Tibial nerve (tissue), 4 donors: Measurements from ENCODE around the gene BRAT1. TPM values are rescaled to one million over a fixed set of nuclear protein-coding genes. Genes with fewer than 3 reads are reported as not detected.

ENCODE experiments used
- DNase-seq, 2 donors: peaks; one replicate each; pipeline ENCODE4 v3.0.0-alpha.2; 2019; ENCODE audit warnings: low spot score in 2 of 2
- H3K27ac ChIP-seq, 4 donors: fragments of 200-600 bp; sonication (generic) in 3 of 4; one replicate each; pipeline ENCODE4 v1.5.1; 2017 to 2019; ENCODE audit warnings: mild to moderate bottlenecking in 1 of 4
- H3K27me3 ChIP-seq, 2 donors: fragments of 200-600 bp; sonication (generic) in 1 of 2; one replicate each; pipeline versions ENCODE4 v1.5.1 to v1.6.0; 2017 to 2019
- H3K36me3 ChIP-seq, 3 donors: fragments of 200-600 bp; sonication (generic); one replicate each; pipeline ENCODE4 v1.5.1; 2018 to 2019
- H3K4me1 ChIP-seq, 4 donors: fragments of 200-600 bp; sonication (generic) in 3 of 4; one replicate each; pipeline ENCODE4 v1.5.1; 2017 to 2019
- H3K4me3 ChIP-seq, 4 donors: fragments of 200-600 bp; sonication (generic) in 3 of 4; one replicate each; pipeline ENCODE4 v1.5.1; 2017 to 2019; ENCODE audit warnings: mild to moderate bottlenecking in 1 of 4, moderate library complexity in 1 of 4
- H3K9me3 ChIP-seq, 4 donors: fragments of 200-600 bp; sonication (generic) in 3 of 4; one replicate each; pipeline ENCODE4 v1.5.1; 2017 to 2019
- EP300 ChIP-seq, 2 donors: sonication (generic); formaldehyde crosslinking; IDR thresholded peaks; one replicate each; pipeline ENCODE4 v1.6.1; 2017; ENCODE audit warnings: antibody characterized with exemption in 2 of 2, mild to moderate bottlenecking in 1 of 2
- POLR2A ChIP-seq, 2 donors: fragments of 450-650 bp; IDR thresholded peaks; one replicate each; pipeline ENCODE4 v1.6.1; 2017; ENCODE audit warnings: antibody characterized with exemption in 2 of 2, mild to moderate bottlenecking in 2 of 2, moderate library complexity in 2 of 2
- WGBS, 2 donors: methylation state at CpG; one replicate each; pipeline ENCODE4 v1.1.5; 2018; 5-methylcytosine and 5-hydroxymethylcytosine counted together
- total RNA-seq, 4 donors: library from RNA; depleted of rRNA; stranded (reverse); fragments of >200 nt; gene quantifications; one replicate each; pipeline ENCODE4 v1.1.0, GENCODE V29; 2016
- TF ChIP-seq, protein P1 (sequence below), 5 experiments: fragments of 200-600 bp in 3 of 5; fragments of 450-650 bp in 2 of 5; sonication (generic) in 3 of 5; IDR thresholded peaks; one replicate each; pipeline ENCODE4 v1.5.1; 2016 to 2019; ENCODE audit warnings: antibody characterized with exemption in 5 of 5, mild to moderate bottlenecking in 3 of 5, moderate library complexity in 2 of 5

Gene BRAT1
- total RNA-seq, 4 donors from 2014 or later: 38.0 to 72.9 (median 52.0) TPM

DNA sequence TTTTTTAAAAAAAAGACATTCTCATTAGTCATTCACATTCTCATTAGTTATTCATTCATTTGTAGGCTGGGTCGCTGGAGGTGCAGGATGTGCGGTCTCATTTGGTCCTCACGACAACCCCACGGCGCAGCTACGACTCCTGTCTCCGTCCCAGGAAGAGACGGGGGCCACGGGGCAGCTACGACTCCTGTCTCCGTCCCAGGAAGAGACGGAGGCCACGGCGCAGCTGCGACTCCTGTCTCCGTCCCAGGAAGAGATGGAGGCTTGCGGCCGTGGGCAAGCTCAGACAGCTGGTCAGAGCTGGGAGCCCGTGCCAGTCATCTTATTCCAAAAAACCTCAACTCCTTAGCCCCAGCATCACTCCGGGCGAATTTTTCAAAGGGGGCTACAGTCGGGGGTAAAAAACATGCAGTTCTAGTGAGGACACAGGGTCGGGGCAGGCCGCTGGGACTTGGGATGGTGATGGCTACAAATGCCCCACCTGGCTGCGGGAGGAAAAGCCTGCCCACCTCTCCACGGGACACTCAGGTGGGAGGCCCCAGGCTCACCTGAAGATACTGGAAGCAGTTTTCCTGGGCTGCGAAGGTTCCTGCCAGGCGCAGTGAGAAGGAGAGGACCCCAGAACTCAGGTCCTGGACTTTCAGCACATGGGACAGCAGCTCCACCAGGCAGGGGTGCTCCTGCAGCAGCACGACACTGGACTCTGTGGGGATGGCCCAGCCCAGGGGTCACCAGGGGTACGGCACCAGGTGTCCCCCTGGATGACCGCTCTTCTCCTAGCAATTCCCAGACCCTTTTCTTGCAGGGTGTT, 8.3 kb downstream of the BRAT1 start:
- Histone ChIP-seq H3K27ac (no peak overlapping the region), H3K4me3 (no peak overlapping the region), H3K9me3 (no peaks in the 10 kb centered on the region), H3K4me1 (no peaks in the 10 kb centered on the region), H3K36me3 (peaks cover 4 to 81% (median 24%) of the 10 kb centered on the region in 3 donors), H3K27me3 (no peaks in the 10 kb centered on the region)
- DNase-seq: no peak
- WGBS, 2 donors: 92 to 93% methylated on average over 31 of the region's 31 CpGs
- TF ChIP-seq POLR2A (IDR thresholded peaks at IDR 0.05) (no peak), EP300 (IDR thresholded peaks at IDR 0.05) (no peak)
- TF ChIP-seq, protein P1, sequence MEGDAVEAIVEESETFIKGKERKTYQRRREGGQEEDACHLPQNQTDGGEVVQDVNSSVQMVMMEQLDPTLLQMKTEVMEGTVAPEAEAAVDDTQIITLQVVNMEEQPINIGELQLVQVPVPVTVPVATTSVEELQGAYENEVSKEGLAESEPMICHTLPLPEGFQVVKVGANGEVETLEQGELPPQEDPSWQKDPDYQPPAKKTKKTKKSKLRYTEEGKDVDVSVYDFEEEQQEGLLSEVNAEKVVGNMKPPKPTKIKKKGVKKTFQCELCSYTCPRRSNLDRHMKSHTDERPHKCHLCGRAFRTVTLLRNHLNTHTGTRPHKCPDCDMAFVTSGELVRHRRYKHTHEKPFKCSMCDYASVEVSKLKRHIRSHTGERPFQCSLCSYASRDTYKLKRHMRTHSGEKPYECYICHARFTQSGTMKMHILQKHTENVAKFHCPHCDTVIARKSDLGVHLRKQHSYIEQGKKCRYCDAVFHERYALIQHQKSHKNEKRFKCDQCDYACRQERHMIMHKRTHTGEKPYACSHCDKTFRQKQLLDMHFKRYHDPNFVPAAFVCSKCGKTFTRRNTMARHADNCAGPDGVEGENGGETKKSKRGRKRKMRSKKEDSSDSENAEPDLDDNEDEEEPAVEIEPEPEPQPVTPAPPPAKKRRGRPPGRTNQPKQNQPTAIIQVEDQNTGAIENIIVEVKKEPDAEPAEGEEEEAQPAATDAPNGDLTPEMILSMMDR (IDR thresholded peaks at IDR 0.05): no peak

DNA sequence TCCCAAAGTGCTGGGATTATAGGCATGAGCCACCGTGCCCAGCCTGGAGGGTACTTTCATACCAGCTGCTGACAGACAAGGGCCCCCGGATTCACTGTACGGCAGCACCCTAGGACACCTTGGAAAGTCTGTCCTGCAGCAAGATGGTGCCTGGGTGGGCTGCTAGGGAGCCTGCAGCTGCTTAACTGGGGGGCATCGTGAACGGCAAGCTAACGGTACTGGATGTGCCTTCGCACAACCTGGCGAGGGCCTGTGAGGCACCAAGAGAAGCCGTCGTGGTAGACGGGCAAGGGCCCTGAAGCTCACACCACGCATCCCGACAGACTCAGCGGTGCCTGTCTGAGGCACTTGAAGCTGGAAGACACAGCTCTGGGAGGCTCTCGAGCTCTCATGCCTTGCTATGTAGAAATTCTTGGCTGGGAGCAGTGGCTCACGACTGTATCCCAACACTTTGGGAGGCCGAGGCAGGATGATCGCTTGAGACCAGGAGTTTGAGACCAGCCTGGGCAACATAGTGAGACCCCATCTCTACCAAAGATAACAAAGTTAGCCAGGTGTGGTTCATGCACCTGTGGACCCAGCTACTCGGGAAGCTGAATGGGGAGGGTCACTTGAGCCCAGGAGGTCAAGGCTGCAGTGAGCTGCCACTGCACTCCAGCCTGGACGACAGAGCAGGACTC, 9.4 kb downstream of the BRAT1 start:
- peaks cover 6 to 92% (median 29%) of the 10 kb centered on the region in 3 donors for H3K36me3 ChIP-seq
- 93 to 95% methylated on average over 17 to 20 of the region's 20 CpGs for WGBS, 2 donors
- H3K27ac ChIP-seq: no peak overlapping the region
- no peaks in the 10 kb centered on the region for H3K4me1 ChIP-seq
- TF ChIP-seq POLR2A (IDR thresholded peaks at IDR 0.05) (no peak), EP300 (IDR thresholded peaks at IDR 0.05) (no peak)
- TF ChIP-seq, protein P1 (IDR thresholded peaks at IDR 0.05): no peak
- no peak for DNase-seq
- no peaks in the 10 kb centered on the region for H3K9me3 ChIP-seq
- H3K4me3 ChIP-seq: no peak overlapping the region
- H3K27me3 ChIP-seq: no peaks in the 10 kb centered on the region

DNA sequence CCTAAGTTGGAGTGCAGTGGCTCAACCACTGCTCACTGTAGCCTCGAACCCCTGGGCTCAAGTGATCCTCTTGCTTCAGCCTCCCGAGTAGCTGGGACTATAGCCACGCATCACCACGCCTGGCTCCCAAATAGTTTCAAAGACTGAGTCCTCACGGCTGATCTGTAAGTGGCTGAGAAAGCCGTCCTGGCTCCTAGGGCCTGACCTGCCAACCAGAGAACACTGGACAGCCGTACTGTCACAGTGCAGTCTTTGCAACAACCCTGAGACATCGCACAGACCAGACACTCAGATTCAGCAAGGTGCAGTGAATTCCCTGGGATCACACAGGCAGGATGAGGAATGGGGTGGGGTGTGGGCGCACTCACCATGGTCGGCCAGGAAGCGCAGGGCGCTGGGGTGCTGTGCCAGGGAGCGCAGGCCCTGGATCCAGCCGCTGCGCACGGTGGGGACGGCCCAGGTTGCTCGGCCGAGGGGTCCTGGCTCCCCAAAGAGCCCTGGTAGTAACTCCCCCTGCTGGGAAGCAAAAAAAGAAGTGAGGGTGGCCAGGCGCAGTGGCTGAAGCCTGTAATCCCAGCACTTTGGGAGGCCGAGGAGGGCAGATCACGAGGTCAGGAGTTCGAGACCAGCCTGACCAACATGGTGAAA, 10.7 kb downstream of the BRAT1 start:
- H3K27me3 ChIP-seq: no peaks in the 10 kb centered on the region
- no peaks in the 10 kb centered on the region for H3K4me1 ChIP-seq
- H3K36me3 ChIP-seq: peaks cover 6 to 99% (median 30%) of the 10 kb centered on the region in 3 donors
- TF ChIP-seq, protein P1 (IDR thresholded peaks at IDR 0.05): no peak
- TF ChIP-seq POLR2A (IDR thresholded peaks at IDR 0.05) (no peak), EP300 (IDR thresholded peaks at IDR 0.05) (no peak)
- no peak overlapping the region for H3K27ac ChIP-seq
- 85 to 89% methylated on average over 22 to 23 of the region's 23 CpGs for WGBS, 2 donors
- no peak overlapping the region for H3K4me3 ChIP-seq
- no peak for DNase-seq
- H3K9me3 ChIP-seq: no peaks in the 10 kb centered on the region

DNA sequence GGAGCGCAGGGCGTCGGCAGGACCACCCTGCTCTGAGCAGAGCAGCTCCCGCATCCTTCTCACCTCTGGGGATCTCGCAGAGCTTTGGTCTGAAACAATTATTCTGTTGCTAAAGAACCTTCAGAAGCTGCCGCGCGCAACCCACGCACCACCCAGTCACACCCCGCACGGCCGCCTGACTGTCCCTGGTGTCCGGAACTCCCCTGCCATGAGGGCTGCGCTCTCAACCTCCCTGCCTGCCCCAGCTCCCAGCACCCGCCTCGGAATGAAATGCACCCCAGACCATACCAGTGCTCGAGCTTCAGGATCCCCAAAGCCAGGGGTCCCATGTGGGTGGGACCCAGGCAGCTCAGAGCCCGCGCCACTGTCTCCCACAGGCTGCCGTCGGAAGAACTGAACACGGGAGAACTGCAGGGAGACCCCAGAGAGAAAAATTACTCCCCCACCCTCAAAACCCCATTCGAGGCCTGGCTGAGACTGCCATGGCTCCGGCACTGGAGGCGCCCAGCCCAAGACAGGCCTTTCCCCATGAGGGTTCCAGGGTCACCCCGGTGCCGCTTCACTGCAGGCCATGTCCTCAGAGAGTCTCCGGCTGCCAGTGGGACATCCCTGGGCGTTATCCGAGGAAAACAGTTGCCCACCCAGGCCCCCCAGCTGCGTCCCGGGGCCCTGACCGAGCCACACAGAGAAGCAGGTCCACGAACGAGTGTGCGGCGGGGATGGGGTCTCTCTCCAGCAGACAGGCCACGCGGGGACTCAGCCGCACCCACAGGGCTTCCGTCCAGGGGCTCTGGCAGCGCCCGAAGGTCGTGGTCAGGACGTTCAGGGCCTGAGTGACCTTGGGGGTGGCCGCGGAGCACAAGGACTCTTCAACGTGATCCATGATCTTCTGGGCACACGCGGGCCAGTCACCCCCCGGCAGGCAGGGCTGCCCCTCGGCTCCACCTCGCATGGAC, 12.1 kb downstream of the BRAT1 start:
- Histone ChIP-seq H3K27me3 (no peaks in the 10 kb centered on the region), H3K4me1 (no peaks in the 10 kb centered on the region), H3K9me3 (no peaks in the 10 kb centered on the region), H3K4me3 (no peak overlapping the region), H3K27ac (no peak overlapping the region), H3K36me3 (peaks cover 6 to 100% (median 26%) of the 10 kb centered on the region in 3 donors)
- 88 to 89% methylated on average over 27 to 44 of the region's 53 CpGs for whole genome bisulfite sequencing, 2 donors
- TF ChIP-seq, protein P1 (IDR thresholded peaks at IDR 0.05): no peak
- TF ChIP-seq EP300 (IDR thresholded peaks at IDR 0.05) (no peak), POLR2A (IDR thresholded peaks at IDR 0.05) (no peak)
- DNase-seq: no peak
